Fibroblast of lung (primary cell): ENCODE measurements around the gene RABGAP1L. TPM values are rescaled to one million over a fixed set of nuclear protein-coding genes. Genes with fewer than 3 reads are reported as not detected.

ENCODE experiments used
- DNase-seq, 2 donors: peaks; one replicate each; pipeline versions ENCODE4 v3.0.0 to v3.0.0-alpha.2; 2010; ENCODE audit warnings: low read depth in 2 of 2
- H2AFZ ChIP-seq: 2 replicates; pipeline ENCODE4 v1.5.1; 2012; ENCODE audit warnings: low read length, control low read depth, inconsistent platforms
- H3K27ac ChIP-seq: 2 replicates; pipeline ENCODE4 v1.5.1; 2011; ENCODE audit warnings: low read length, control low read depth; ENCODE audit not compliant: insufficient read depth
- H3K27me3 ChIP-seq: 2 replicates; pipeline ENCODE4 v1.5.1; 2011; ENCODE audit warnings: mild to moderate bottlenecking, low read length; ENCODE audit not compliant: control insufficient read depth, insufficient read depth
- H3K36me3 ChIP-seq: 2 replicates; pipeline ENCODE4 v1.5.1; 2011; ENCODE audit warnings: low read length; ENCODE audit not compliant: control insufficient read depth, insufficient read depth
- H3K4me1 ChIP-seq: 2 replicates; pipeline ENCODE4 v1.5.1; 2011; ENCODE audit warnings: low read length; ENCODE audit not compliant: control insufficient read depth, insufficient read depth; ENCODE audit errors: extremely low read depth
- H3K4me2 ChIP-seq: 2 replicates; pipeline ENCODE4 v1.5.1; 2011; ENCODE audit warnings: low read length, control low read depth; ENCODE audit not compliant: insufficient read depth; ENCODE audit errors: extremely low read depth
- H3K4me3 ChIP-seq, 4 experiments: fragments of 200-600 bp in 1 of 4; sonication (generic) in 1 of 4; replicated peaks in 1 of 4; 2 replicates each; pipeline ENCODE4 v1.5.1; 2011 to 2016; ENCODE audit warnings: low read length in 4 of 4, low read depth in 3 of 4, mild to moderate bottlenecking in 3 of 4, control low read depth in 2 of 4, inconsistent platforms in 1 of 4, mixed read lengths in 1 of 4; ENCODE audit not compliant: insufficient read depth in 1 of 4; ENCODE audit errors: control extremely low read depth in 1 of 4
- H3K79me2 ChIP-seq: 2 replicates; pipeline ENCODE4 v1.5.1; 2012; ENCODE audit warnings: mild to moderate bottlenecking, low read length, inconsistent platforms; ENCODE audit not compliant: control insufficient read depth, insufficient read depth
- H3K9ac ChIP-seq: 2 replicates; pipeline ENCODE4 v1.5.1; 2011; ENCODE audit warnings: mild to moderate bottlenecking, low read length, control low read depth; ENCODE audit not compliant: insufficient read depth
- H3K9me3 ChIP-seq: 2 replicates; pipeline ENCODE4 v1.5.1; 2012; ENCODE audit warnings: low read depth, low read length; ENCODE audit not compliant: control insufficient read depth, insufficient read depth
- H4K20me1 ChIP-seq: 2 replicates; pipeline ENCODE4 v1.5.1; 2011; ENCODE audit warnings: low read length; ENCODE audit not compliant: control insufficient read depth, insufficient read depth; ENCODE audit errors: extremely low read depth
- CTCF ChIP-seq, 2 donors: IDR thresholded peaks in 1 of 2; conservative IDR thresholded peaks in 1 of 2; 1 replicate in 1 of 2; 2 replicates in 1 of 2; pipeline ENCODE4 v1.5.1; 2011 to 2012; ENCODE audit warnings: low read length in 2 of 2, control low read depth in 1 of 2, inconsistent platforms in 1 of 2, low read depth in 1 of 2, mild to moderate bottlenecking in 1 of 2
- EZH2 ChIP-seq: IDR thresholded peaks from 2 replicates; pipeline ENCODE4 v1.5.1; 2012; ENCODE audit warnings: low read length, control low read depth, mild to moderate bottlenecking; ENCODE audit errors: missing control alignments
- polyA plus RNA-seq, 2 donors: library from polyadenylated mRNA; depleted of rRNA in 1 of 2; stranded (reverse) in 1 of 2; unstranded in 1 of 2; fragments of >200 nt; gene quantifications; 2 replicates each; pipeline ENCODE4 v1.2.1, GENCODE V29; 2011 to 2012; ENCODE audit warnings: missing spikeins in 1 of 2
- total RNA-seq: library from RNA; depleted of rRNA; stranded (reverse); fragments of >200 nt; gene quantifications from 2 replicates; pipeline ENCODE4 v1.2.1, GENCODE V29; 2014

Gene RABGAP1L
- total and polyA plus RNA-seq, 2 donors (not counting 1 experiment from before 2014, with no cell fraction given) = 33.8 to 36.5 TPM

GRCh38 chr1:174742805-174743653, 583.7 kb downstream of the RABGAP1L start:
- TF ChIP-seq EZH2 = no peak
- Histone ChIP-seq H3K27me3 (no peaks in the 10 kb centered on the region), H3K27ac (no peak overlapping the region), H3K36me3 (no peaks in the 10 kb centered on the region), H4K20me1 (no peaks in the 10 kb centered on the region), H3K9ac (no peak overlapping the region), H3K9me3 (no peaks in the 10 kb centered on the region), H3K79me2 (no peaks in the 10 kb centered on the region), H3K4me2 (no peak overlapping the region), H3K4me3 (no peak overlapping the region), H2AFZ (no peak overlapping the region), H3K4me1 (no peaks in the 10 kb centered on the region)
- DNase-seq = peak in 1 of 2 donors; percentile 32

- H3K27ac ChIP-seq = no peak overlapping the region
- H3K4me3 ChIP-seq = no peak overlapping the region
- peak; percentile 51 to 56 for TF ChIP-seq CTCF (conservative IDR thresholded peaks at IDR 0.05 in 1 of 2, IDR thresholded peaks at IDR 0.05 in 1 of 2; ENCODE audit: low read depth in 1 of 2, low read length in 2 of 2)
- no peak for TF ChIP-seq EZH2
- no peaks in the 10 kb centered on the region for H3K9me3 ChIP-seq
- no peaks in the 10 kb centered on the region for H4K20me1 ChIP-seq
- H3K79me2 ChIP-seq = no peaks in the 10 kb centered on the region
- peak; percentile 38 to 71 for DNase-seq
- no peak overlapping the region for H2AFZ ChIP-seq
- no peaks in the 10 kb centered on the region for H3K27me3 ChIP-seq
- H3K4me2 ChIP-seq = no peak overlapping the region
- no peak overlapping the region for H3K9ac ChIP-seq
- H3K36me3 ChIP-seq = no peaks in the 10 kb centered on the region
- H3K4me1 ChIP-seq = no peaks in the 10 kb centered on the region
Measured at GRCh38 chr1:174743654-174744561, 584.6 kb downstream of the RABGAP1L start.

- TF ChIP-seq EZH2 = no peak
- no peak for TF ChIP-seq CTCF (conservative IDR thresholded peaks at IDR 0.05 in 1 of 2, IDR thresholded peaks at IDR 0.05 in 1 of 2; ENCODE audit: low read depth in 1 of 2, low read length in 2 of 2)
- Histone ChIP-seq H3K79me2 (no peaks in the 10 kb centered on the region), H3K27me3 (no peaks in the 10 kb centered on the region), H3K36me3 (no peaks in the 10 kb centered on the region), H3K9ac (no peak overlapping the region), H3K4me2 (no peak overlapping the region), H3K4me1 (no peaks in the 10 kb centered on the region), H3K27ac (no peak overlapping the region), H3K4me3 (no peak overlapping the region), H4K20me1 (no peaks in the 10 kb centered on the region), H2AFZ (no peak overlapping the region), H3K9me3 (no peaks in the 10 kb centered on the region)
- peak in 1 of 2 donors; percentile 20 for DNase-seq
Measured at GRCh38 chr1:174744886-174745285, 585.6 kb downstream of the RABGAP1L start.
